ENCODE measurements around the gene CSNK2A3.
"Not testable (repeated sequence)": the region's sequence is repeated elsewhere in the genome, so short reads cannot be mapped to it uniquely, and the experiment has no call there.

Gene CSNK2A3

DNA sequence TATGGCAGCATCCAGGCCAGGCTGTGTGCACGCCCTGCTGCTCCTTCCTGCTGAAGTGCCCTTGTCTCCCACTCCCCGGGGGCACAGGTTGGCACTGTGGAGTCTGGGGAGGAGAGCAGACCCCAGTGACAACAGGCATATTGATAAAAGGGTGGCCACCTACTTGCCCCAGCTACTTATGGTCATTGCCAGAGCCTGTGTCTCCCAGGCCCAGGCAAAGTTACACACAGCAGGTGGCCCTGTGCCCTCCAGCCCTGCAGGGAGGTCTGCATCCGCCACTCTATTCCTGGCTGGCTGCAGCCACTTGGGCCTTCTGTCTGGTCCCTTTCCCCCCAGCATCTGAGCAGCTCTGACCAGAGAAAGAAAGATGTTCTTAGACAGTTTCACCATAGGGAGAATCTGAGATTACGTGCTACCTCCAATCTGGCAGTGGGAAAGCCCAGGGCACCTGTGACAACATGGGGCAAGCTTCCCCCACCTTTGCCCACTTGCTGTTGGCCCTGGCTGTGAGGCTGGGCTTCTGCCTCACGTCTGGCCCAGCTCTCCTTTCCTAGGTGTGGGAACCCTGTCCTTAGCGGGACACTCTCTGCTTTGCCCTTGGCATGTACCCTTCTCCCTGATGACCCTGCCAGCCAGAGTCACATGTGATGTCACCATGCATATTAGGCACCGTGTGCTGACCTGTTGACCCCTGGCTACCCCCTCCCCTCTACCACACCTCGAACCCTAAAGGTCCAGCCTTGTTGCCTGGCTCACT lies 25.3 kb upstream of the CSNK2A3 start:
- DNase-seq = no peak

DNA sequence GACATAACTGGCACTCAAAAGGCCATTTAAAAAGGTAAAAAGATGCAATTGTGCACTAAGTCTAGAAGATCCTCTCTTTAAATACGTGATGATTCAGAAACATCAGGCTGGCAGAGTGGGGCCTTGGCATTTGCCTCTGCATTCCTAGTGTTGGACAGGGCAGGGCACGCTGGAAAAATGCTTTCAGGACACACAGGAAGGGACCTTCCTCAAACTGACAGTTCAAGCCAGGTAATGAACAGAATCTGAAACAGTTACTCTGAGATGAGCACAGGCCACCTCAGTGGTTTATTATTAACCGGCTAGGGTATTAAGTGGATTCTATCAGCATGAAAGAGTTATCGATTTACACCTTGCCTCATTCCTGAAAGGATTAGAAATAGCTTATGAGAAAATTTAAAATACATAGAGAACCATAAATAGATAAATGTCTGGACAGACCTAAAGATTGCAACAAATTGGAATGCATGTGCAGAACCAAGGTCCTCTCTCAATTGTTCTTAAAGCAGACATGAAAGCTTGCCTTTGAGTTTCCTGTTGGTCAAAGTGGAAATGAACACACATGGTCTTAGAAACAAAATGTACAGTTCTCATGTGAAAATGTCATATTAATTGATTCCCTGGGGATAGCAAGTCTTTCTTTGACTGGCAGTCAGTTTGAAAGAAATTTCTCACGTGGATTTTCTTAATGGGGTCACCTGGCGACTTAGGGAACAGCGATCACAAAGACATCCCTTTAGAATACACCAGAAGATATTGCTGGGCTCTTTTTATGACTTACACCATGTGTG lies 21.5 kb upstream of the CSNK2A3 start:
- no peak for DNase-seq

DNA sequence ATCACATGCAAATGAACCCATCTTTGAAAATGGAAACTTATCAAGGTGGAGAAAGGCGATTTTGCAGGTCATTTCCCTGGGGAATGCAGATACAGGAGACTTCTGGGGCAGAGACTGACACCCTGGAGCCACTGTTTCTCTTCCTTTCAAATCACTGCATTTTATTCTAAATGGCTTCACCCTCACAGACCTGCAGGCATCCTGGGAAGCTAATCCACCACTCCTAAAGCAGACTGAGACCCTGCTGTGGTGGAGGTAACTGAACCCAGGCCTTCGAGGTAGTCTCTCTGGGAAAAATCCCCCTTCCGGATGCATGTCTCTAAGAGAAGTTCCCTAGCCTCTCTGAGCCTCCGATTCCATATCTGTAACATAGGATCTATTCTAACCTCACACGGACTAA lies 20.9 kb upstream of the CSNK2A3 start:
- no peak for DNase-seq

DNA sequence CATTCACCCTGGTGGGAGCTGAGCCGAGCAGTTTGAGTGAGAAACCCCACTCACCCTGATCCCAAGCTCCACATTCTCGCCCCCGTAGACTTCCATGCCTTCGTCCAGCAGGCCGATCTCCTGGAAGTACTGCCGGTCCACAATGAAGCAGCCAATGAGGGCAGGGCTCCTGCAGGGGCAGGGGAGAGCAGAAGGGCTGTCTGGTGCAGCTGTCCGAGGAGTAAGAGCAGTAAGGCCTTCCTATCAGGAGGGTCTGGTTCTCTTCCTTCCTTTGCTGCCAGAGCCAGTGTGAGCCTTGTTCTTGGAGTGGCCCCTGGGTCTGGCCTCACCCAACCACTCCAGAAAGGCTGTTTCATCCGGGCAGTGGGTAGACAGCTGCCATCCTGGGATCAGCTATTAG lies 19.4 kb upstream of the CSNK2A3 start:
- DNase-seq = no peak

DNA sequence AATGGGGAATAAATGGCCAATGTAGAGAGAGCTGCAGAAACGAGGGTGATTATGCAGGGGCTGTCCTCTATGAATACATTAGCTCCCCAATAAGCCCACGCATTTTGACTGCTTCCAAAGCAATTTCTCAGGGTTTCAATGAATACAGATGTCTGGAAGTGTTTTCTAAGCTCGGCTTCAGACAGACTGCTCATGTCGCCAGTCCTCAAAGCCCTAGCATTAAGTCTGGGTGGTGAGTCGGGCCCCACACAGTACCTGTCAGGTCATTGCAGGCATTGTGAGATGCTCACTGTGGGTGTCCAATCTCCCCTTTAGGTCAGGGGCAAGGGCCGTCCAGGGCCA lies 17.9 kb upstream of the CSNK2A3 start:
- DNase-seq = no peak

DNA sequence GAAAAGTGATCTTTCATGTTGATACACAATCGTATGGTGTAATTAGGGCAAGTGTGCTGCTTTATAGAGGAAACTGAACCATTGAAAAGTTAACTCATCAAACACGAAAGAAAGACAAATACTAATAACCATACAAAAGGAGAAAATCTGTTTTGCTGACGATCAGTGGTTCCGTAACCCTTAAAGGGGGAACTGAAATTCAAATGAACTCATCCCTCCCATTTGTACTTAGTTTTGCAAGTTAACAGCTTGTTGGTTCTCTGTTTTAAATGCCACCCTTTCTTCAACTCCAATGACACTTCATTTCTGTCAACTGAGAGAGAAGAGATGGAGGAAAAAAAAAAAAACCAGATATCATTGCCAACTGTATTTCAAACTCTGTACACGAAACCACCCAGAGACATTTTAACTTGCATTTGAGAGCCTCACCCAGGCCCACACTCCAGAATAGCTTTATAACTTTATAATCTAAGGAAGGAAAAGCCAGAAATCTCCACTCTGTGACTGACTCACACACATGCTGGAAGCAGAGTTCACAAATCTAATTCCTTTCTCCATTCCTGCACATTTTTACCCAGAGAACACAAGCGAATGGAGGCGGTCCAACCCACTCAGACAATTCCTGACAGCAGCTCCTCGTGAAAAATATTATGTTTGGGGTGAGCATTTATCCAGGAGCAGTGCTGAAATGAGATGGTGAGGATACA lies 17.4 kb upstream of the CSNK2A3 start:
- DNase-seq = no peak

DNA sequence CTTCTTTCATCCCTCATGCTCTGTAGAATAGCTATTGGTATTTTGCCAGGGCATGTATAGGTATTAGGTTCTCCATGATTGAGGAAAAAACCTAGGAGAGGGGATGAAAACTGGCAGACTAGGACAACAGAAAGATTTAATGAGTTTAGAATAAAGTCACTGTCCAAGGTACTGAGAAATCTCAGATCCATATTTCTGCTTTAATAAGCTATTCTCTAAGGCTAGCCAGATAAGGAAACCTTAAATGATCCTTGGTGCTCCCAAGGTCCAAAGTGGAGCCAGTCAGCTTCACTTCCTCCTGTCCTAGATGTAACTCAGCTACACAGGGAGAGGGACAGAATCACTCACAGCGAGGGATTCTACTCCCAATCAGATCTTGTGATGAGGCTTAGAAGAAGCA lies 13.7 kb upstream of the CSNK2A3 start:
- no peak for DNase-seq

DNA sequence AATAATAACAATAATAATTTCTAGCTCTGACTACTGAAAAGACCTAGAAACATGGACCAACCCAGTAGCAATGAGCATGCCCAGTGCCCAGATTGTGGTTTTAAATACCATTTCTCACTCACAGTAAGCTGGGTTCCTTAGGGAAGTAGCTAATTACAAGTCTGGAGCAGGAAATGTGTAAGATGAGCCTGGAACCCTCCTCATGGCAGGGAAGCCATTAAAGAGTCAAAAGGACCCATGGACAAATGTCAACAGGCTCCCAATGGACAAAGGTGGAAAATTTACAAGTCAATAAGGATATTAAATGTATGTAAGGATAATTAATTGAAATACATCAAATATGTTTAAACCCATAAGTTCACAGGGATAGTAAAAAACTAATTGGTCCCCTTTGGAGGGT lies 10.6 kb upstream of the CSNK2A3 start:
- no peak for DNase-seq

DNA sequence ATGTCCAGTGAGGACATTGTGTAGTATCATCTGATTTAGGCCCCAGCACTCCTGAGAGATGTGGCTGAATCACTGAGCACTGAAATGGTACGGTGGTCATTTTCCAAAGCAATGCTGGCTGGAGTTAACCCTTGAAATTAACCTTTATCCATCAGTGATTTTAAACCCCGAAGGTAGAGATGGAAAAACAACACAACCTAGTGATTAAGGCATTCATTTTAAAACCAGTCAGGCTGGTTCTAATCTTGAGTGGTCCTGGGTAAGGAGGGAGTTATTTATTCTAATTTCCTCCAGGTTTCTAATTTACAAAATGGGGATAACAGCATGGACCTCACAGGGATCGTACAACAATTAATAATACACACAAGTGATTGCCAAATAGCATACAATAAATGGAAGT lies 6.6 kb upstream of the CSNK2A3 start:
- DNase-seq = no peak

DNA sequence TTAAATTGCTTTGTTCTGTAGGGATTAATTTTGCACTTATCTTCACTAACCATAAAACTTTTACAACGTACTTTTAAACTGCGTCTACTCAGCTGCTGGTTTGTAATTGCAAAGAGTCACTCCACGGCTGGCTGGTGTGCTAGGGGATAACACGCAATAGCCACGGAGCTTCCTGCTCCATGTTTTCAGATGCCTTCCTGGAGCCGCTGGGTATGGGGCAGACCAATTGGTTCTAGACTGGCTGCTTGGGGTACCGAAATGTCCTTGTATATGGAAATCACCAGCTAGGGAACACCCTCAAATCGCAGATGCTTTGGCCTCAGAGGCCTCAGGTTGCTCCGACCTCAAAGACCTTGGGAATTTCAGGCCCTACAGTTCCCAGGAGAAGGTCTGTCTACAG lies 3.8 kb upstream of the CSNK2A3 start:
- no peak for DNase-seq

DNA sequence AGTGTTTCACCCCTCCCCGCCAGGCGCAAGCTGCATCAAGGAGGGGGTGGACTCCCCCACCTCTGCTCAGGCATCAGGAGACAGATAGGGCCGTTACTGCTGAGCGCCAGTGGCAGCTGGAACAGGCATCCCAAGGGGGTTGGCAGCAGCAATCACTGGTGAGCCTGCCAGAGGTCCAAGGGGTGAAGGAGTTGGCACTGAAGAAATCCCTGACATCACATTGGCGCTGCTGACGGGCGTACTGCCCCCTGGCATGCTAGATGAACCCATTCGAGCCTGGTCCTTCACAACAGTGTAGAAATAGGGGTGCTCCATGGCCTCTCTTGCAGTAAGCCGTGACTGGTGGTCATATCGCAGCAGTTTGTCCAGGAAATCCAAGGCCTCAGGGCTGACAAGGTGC lies 1.2 kb downstream of the CSNK2A3 start:
- DNase-seq = not testable (repeated sequence)

DNA sequence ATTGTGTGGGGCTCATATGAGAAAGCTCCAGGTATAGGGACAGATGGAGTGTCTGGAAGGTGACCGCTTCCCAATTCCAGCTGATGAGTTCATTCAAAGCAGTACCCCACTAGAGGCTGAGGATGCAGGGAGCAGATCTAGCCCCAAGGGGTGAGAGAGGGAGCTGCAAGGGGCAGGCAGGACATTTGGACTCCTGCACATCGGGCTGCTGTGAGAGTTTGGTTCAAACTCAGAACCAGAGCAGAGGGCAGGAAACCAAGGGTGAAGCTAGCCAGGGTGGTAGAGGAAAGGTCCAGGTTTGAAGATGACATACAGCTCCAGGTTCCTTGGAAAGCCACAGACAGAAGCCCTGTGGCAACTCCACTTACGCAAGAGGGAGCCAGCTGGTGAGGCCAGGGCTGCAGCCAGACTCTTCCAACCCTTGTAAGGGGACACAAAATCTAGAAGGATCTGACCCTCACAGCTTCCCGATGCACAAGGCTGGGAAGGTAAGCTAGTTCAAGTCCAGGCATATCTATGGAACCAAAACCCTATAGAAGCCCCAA lies 1.9 kb downstream of the CSNK2A3 start:
- DNase-seq = no peak

DNA sequence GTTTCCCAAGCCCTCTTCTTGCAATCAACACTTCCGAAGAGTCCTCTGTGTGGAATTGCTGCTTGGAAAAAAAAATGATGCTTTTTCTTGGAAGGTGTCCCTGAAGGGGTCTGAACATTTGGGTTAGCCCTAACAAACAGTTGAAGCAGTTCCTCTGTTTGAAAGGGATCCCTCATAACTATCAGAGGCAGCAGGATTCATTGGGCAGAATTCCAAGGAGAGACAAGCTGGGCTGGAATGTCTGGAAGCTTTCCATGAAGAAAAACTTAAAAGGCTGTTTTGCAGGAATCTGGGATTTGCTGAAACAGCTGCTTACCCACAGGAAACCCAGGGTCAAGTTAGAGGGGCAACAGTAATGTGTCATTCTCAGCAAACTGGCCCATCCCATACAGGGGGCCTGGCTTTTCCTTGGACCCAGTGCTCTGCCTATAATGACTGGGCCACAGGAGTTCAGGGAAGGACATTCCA lies 3.1 kb downstream of the CSNK2A3 start:
- DNase-seq = no peak

DNA sequence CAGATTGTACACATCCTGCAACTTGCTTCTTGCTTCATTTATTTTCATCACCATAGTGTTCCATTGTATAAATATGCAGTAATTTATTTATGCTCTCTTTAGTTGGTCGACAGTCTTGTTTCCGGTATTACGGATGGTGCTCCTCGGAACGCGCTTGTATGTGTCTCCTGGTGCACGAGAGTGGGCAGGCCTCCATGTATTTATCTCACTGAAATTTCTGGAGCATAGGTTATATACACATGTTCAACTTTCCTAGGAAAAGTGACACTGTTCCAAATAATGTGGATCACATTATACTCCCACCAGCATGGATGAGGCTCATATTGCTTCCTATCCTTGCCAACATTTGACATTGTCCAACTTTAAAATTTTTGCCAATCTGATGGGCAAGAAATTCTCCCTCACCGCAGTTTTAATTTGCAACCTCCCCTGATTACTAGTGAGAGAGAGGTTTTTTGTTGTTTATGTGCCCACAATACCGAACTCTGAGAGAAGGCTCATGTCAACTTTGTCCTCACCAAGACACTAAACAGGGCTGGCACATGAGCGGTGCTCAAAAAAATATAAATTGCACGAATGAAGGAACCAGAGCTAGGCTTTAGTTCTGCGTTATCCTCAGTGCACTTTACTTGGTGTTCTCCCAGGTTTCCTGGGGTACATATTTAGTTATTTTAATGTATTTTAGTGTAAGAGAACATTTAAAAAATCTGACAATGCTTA lies 3.8 kb downstream of the CSNK2A3 start:
- no peak for DNase-seq

DNA sequence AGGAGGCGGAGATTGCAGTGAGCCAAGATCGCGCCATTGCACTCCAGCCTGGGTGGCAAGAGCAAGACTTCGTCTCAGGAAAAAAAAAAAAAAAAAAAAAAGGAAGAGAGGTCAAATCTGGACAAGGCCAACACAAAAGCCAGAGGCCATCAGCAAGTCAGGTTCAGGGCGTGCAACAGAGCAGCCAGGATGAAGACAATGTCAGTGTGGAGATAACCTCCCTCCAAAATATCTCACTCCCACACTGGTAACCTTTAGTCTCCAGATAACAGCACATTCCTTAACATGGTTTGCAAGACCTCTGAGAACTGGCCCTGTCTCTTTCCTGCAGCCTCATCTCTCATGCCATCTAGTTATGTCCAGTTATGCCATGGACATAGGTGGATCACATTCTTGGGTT lies 4.7 kb downstream of the CSNK2A3 start:
- DNase-seq = no peak

DNA sequence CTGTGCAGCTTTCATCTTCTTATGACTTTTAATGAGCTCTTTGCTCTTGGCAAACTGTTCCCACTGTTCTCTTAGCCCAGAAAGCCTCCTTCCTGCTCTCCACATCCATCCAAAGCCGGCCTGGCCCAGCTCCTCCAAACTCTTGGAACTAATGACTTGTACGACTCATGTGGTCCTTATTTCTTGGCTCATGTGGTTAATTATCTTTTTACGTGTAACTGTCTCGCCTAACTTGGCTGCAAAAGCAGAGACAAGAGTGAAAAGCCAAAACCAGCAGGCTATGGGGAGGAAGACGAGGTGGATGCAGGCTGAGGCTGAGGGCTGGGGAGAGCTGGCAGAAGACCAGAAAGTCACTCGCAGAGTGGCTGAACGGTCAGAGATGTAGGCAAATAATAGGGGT lies 5.5 kb downstream of the CSNK2A3 start:
- no peak for DNase-seq

DNA sequence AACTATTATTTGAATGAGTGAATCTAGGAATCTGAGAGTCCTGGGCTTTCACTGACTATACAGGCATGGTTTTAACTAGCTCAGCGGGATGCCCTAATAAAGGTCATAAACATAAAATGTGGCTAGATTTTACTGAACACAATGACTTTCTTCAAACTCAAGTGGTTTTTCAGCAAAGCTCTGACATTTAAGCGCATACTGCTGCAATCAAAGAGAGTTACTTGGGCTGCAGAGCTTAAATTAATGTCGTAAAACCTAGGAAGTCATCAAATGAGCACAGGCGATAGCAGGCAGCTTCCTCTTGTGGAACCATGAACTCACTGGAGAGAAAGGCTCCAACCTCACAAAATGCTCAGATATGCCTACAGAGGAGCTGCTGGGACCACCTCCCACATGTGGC lies 6.7 kb downstream of the CSNK2A3 start:
- DNase-seq = no peak

DNA sequence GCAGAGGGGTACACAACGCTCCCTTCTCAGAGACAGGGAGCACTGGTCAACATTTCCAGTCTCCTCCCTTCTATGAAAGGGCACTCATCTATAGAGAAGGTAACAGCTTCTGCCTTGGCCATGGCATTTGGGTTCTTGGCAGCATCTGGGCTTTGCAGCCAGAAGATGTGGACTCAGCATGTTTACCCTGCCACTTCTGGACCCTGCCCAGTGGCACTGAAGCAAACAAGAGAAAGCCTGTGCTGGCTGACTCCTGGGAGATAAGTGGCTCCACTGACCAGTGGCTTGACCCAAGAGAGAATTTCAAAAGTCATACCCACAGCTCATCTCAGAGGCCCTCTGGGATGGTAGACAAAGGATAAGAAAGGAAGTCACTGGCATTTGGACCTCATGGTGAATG lies 8.0 kb downstream of the CSNK2A3 start:
- DNase-seq = no peak

DNA sequence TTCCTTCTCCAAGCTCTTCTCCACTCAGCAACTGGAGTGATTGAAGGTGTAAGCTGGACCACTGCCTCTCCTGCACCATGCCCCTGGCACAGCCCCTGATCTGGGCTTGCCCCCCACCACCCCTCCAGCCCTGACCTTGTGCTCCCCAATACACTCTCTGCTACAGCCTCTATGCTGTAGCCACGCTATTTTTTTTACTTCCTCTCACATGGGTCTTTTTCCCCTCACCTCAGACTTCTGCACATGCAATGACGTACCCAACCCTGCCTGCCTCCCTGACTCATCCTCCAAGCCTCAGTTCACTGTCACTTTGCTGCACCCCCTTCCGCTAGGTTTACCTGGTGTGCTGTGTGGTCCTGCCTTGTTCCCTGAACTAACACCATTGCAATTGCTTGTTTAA lies 9.0 kb downstream of the CSNK2A3 start:
- no peak for DNase-seq

DNA sequence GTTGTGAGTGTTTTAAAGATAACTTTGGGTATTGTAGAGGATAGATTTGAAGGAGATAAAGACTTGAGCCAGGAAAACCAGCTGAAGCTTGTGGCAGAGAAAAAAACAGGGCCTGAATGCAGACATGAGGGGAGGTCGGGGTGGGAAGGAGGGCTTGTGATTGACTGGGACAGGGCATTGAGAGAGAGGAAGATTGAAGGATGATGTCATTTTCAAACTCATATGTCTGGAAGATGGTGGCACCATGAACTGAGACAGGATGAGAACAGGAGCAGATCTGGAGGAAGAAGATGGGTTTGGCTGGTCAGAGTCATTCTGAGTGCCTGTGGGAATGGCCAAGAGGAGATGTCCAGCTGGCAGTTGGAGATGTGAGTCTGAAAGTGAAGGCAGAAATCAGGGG lies 14.7 kb downstream of the CSNK2A3 start:
- no peak for DNase-seq

DNA sequence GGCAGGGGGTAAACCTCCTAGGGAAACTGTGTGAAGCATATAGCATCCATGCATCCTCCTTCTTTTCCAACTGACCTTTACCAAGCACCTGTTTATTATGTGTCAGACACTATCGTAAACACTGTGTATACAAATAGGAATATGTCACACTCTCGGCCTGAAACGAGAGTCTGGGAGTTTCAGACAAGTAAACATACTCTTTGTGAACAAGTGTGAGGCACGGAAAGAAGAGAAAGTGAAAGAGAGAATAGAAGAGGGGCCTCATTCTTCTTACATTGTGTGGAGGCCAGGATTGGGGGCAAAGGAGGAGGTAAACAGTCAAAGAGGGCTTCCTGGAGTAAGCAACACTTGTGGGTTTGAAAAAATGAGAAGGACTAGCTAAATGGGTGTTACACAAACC lies 16.4 kb downstream of the CSNK2A3 start:
- DNase-seq = no peak

DNA sequence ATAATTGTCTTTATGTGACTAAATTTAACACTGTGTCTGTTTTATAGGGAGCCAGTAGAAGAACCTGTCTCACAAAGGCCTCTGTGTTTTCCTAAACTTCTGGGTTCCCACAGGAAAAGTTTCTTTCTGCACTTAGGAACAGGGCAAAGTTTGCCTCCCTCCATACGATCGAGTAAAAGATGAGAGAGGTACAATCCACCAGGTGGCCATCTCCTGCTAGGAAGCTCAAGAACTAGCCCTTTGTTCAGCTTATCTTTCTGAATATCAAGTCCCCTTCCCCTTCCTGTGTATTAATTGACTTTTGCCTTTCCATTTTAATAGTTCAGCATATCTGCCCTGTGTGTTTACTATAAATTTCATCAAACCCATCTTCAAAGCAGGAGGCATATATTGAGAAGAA lies 18.0 kb downstream of the CSNK2A3 start:
- no peak for DNase-seq

DNA sequence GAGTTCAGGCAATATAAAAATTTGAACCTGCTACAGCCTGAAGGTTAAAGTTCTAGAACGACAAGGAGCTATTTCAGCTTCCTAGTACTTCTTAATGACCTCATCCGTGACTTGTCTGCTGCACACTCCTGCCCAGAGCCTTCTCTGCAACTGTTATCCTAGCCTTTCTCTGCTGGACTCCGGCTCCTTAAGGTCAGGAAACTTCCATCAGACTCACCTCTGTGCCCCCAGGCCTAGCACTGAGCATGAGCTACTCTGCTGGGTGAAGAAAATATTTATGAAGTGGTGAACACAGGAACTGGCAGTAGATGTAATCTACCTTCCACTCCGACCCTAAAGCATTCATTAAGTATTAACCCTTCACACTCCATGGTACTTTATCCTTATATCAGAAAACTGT lies 18.4 kb downstream of the CSNK2A3 start:
- DNase-seq = no peak
